Activated T-cell treated with anti-CD3 and anti-CD28 coated beads for 1 hour (primary cell): Measurements from ENCODE around the gene KRTAP29-1.
"Not testable (repeated sequence)": the region's sequence is repeated elsewhere in the genome, so short reads cannot be mapped to it uniquely, and the experiment has no call there.

Source experiments
- DNase-seq: peaks from one replicate; pipeline ENCODE4 v3.0.0-alpha.2; 2020; ENCODE audit warnings: low read depth

KRTAP29-1 gene

DNA sequence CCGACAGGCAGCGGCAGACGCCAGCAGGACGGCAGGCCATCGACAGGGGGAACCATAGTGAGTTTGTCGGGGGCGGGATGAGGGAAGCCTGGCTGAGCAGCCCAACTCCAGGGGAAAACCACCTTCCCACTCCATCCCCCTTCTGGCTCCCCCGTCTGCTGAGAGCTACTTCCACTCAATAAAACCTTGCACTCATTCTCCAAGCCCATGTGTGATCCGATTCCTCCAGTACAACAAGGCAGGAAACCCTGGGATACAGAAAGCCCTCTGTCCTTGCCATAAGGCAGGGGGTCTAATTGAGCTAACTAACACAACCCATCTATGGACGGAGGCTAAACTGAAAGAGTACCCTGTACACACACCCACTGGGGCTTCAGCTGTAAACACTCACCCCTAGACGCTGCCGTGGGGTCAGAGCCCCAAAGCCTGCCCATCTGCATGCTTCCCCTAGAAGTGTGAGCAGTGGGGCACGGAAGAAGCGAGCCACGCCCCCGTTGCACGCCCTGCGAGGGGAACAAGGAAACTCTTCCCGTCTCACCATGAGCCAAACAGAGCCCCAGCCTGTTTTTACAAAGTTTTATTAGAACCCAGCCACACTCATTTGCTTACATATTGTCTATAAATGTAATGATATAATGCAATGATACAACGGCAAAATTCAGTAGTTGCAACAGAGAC, 4.1 kb downstream of the KRTAP29-1 start:
- DNase-seq: no peak

DNA sequence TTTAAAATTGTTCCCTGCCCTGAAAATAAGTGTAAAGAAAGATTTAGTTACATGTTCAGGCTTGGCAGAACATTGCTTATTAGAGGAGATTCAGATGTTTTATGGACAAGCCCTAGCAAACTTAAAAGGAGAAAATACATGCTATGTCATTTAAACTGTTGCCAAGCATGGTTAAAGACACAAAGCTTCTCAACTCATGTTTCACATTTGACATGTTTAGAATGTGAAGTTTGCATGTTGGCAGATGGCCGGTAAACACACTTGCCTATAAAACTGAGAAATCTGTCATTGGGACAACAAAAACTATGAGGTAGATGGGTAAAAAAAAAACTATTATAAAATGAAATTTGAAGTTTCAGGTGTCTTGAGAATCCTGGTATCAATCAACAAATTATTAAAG, 5.8 kb downstream of the KRTAP29-1 start:
- no peak for DNase-seq

DNA sequence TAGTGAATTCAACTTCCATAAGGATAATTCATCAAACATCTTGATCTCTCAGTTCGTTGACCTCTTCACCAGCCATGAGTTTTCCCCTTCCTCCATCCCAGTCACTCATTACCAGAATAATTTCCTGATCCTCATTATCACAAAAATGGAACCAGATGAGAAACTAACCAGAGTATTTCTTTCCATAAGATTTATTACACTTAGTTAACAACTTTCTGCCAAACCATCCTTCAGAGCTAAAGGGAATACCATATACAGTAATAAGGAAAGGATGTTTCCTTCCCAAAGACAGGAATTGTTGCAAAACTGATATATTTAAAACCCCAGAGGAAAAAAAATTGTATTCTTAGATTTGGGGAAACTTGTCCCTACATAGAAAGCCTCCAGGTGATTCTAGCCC, 8.6 kb downstream of the KRTAP29-1 start:
- no peak for DNase-seq

DNA sequence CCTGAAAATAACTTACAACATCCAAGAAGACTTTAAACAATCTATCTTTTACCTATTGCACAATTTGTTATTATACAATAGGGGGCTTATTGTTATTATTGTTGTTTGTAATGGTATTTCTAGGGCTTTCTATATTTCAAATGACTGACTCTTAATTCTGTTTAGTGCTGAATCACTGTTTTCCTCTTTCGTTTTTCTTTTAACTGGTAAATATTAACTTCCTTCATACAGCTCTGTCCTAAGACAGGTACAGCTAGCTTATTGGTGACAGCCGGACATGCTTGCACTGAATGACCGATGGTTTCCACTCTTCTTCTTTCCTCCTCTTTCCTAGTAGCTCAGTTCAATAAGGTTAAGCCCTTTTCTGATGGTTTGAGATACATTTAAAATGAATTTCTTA, 15.6 kb downstream of the KRTAP29-1 start:
- DNase-seq: no peak

DNA sequence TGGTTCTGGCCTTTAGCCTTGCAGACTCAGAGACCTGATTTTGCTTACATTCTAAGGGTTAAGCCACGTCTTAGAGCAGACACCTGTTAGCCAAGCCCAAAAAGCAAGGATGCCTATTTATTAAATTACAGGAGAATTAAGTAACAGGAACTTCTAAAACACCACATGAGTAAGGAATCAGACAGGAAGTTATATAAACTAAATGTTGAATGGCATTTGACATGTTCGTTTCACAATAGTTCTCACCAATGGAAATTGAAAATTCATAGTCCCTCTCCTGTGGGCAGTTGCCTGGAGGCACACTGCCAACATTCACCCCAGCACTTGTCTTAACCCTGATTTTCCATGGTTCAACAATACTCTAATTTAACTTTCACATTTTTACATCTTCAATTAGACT, 18.1 kb downstream of the KRTAP29-1 start:
- no peak for DNase-seq

DNA sequence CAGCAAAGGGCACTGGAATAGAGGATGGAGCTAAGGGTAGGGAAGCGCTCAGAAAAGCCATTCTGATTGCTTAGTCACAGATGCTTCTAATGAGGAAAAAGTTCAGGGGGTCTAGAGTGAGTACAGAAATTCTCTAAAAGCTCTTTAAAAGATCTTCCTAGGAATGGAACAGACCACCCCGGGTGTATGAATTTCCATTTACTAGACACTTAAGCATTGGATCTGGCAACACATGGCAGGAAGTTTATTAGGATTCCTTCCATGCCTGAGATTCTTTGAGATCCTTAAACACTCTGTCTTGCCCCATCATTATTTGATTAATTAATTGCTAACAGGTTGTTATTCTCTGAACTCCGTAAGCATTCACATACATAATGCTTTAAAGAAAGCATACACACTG, 18.6 kb downstream of the KRTAP29-1 start:
- DNase-seq: no peak

DNA sequence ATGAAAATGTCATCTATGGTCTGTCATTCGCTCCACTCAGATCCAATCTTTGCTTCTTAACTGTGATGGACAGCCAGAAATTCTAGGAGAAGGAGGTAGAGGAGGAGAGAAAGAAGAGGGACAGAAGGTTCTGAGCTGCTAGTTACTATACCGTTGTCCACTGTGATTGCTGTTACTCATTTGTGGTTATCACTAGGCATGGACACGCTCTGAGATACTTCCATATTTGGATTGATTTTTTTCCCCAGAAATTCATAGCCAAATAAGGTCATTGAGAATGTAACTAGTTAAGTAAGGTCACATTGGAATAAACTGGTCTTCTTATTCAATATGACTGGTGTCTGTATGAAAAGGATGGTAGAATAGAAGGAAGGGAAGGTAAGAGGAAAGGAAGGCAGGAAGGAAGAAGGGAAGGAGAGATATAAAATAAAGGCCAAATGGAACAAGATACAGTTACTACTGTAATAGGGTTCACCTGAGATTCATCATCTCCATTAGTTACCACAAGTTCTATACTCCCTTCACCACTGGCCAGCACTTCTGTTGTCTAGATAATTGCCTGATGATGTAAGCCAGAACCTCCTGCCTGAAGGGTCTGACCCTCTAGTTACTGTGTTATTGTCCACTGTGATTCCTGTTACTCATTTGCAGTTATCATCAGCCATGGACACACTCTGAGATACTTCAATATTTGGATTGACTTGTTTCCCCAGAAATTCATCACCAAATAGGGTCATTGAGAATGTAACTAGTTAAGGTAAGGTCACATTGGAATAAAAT, 24.3 kb downstream of the KRTAP29-1 start:
- DNase-seq: no peak

DNA sequence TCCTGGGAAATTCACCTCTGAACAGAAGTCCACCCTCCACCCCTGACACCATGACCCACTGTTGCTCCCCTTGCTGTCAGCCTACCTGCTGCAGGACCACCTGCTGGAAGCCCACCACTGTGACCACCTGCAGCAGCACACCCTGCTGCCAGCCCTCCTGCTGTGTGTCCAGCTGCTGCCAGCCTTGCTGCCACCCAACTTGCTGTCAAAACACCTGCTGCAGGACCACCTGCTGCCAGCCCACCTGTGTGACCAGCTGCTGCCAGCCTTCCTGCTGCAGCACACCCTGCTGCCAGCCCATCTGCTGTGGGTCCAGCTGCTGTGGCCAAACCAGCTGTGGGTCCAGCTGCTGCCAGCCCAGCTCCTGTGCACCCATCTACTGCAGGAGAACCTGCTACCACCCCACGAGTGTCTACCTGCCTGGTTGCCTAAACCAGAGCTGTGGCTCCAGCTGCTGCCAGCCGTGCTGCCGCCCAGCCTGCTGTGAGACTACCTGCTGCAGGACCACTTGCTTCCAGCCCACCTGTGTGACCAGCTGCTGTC, 26.9 kb downstream of the KRTAP29-1 start, which contains the start of gene KRTAP9-7:
KRTAP9-7 (plus strand) TSS at position 51 of the 543 bp plus-strand sequence; CDS start at position 51, 0 bp downstream.
- DNase-seq: not testable (repeated sequence)

DNA sequence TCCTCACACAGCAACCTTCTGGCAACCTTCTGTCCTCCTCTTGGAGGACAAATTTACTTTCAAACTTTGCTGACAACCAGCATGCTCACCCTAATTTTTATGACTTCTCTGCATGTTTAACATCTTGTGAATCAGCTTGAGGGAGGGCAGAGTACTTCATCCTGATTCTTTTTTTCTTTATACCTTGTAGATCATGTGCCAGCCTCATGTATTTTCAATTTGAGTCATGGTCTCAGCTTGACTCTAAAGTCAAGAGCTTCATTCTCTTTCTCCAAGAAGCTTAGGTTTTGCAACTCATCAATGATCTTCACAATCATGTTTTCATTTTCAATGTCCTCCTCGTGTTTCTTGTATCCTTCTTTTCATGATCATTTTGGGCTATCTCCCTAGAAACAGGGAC, 30.8 kb downstream of the KRTAP29-1 start:
- DNase-seq: no peak

DNA sequence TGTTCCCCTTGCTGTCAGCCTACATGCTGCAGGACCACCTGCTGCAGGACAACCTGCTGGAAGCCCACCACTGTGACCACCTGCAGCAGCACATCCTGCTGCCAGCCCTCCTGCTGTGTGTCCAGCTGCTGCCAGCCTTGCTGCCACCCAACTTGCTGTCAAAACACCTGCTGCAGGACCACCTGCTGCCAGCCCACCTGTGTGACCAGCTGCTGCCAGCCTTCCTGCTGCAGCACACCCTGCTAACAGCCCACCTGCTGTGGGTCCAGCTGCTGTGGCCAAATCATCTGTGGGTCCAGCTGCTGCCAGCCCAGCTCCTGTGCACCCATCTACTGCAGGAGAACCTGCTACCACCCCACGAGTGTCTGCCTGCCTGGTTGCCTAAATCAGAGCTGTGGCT, 31.3 kb downstream of the KRTAP29-1 start:
- DNase-seq: not testable (repeated sequence)

DNA sequence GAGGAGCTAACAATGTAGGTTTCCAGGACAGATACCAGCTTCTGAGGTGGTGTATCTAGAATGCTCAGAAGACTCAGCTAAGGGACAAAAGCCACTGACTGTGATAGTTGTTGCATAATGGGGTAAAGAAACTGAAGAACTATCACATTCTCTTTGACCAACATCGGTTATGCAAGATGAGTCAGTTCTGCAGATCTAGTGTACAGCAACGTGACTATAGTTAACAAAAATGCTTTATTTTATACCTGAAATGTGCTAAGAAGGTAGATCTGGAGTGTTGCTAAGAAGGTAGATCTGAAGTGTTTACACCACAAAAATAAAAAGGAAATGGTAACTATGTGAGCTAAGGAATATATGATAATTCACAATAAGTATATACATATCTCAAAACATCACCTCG, 34.9 kb downstream of the KRTAP29-1 start:
- DNase-seq: no peak

DNA sequence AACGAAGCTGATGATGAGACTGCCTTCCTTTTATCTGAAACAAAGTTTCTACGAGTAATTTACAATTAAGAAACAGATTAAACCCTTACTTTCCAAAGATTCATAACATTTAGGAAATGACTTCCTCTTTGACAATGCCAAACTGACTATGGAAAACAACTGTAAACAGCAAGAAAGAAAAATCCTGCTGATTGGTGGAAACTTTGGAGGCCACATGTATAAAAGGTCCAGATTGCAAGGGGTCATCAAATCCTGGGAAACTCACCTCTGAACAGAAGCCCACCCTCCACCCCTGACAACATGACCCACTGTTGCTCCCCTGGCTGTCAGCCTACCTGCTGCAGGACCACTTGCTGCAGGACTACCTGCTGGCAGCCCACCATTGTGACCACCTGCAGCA, 37.6 kb downstream of the KRTAP29-1 start, which contains the start of gene KRTAP9-6:
KRTAP9-6 (plus strand) TSS at position 301 of the 400 bp plus-strand sequence; CDS start at position 301, 0 bp downstream.
- no peak for DNase-seq

DNA sequence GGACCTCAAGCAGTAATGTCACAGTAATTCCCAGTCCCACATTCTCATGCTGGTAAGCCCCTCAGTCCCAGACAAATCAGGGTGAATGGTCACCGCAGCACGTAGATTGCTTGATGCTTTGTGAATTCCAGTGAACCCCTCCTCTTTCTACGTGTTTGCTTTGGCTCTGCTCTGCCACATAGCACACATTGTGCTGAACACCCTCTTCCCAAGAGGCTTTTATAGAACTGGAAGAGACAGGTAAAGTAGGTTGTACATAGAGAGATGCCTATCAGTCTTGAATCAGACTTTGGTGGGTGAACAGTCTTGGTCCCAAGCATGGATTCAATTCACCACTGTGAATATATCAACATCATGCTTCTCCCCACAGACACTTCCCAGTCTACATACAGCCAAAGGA, 38.1 kb downstream of the KRTAP29-1 start:
- no peak for DNase-seq

DNA sequence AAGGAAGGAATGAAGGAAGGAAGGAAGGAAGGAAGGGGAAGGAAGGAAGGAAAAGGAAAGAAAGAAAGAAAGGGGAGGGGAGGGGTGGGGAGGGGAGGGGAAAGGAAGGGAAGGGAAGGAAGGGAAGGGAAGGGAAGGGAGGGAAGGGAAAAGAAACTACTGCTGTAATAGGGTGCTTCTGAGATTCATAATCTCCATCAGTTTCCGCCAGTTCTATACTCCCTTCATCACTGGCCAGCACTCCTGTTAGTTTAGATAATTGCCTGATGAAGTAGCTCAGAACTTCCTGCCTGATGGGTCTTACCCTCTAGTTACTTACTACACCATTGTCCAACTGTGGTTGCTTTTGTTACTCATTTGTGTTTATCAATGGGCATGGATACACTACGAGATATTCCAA, 39.4 kb downstream of the KRTAP29-1 start:
- no peak for DNase-seq

DNA sequence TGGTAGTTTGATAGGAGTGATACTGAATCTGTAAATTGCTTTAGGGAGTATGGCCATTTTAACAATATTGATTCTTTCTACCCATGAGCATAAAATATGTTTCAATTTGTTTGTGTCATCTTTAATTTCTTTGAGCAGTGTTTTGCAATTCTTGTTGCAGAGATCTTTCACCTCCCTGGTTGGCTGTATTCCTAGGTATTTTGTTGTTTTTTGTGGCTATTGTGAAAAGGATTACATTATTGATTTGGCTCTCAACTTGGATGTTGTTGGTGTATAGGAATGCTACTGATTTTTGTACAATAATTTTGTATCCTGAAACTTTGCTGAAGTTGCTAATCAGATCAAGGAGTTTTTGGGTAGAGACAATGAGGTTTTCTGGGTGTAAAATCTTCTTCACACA, 44.2 kb downstream of the KRTAP29-1 start:
- no peak for DNase-seq

DNA sequence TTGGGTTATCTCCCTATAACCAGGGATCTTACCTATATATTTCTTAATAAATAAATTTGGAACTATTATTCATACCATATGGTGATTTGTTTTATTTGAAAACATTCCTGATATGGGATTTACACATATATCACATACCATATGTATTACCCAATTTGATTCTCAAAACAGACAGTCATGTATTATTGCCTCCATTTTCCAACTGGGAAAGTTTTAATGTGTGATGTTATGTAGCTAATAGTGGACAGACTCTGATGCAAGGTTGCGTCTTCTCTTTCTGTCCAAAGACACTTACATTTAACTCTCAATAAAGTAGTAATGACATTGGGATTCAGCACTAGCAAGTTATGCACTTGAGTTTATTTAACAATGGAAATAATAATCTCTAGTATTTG, 46.4 kb downstream of the KRTAP29-1 start:
- no peak for DNase-seq

DNA sequence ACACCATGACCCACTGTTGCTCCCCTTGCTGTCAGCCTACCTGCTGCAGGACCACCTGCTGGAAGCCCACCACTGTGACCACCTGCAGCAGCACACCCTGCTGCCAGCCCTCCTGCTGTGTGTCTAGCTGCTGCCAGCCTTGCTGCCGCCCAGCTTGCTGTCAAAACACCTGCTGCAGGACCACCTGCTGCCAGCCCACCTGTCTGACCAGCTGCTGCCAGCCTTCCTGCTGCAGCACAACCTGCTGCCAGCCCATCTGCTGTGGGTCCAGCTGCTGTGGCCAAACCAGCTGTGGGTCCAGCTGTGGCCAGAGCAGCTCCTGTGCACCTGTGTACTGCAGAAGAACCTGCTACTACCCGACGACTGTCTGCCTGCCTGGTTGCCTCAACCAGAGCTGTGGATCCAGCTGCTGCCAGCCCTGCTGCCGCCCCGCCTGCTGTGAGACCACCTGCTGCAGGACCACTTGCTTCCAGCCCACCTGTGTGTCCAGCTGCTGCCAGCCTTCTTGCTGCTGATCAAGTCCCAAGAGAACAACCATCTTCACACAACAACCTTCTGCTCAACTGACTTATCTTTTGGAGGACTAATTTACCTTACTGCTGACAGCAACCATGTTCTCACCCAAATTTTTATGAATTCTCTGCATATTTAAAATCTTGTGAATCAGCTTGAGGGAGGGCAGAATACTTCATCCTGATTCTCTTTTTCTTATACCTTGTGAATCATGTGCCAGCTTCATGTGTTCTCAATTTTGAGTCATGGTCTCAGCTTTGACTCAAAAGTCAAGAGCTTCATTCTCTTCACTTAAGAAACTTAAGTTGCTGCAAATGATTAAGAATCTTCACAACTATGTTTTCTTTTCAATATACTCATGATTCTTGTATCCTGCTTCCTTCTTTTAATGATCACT, 47.0 kb downstream of the KRTAP29-1 start, which contains the start of gene KRTAP9-9:
KRTAP9-9 (plus strand) TSS at position 4 of the 910 bp plus-strand sequence.
- not testable (repeated sequence) for DNase-seq

DNA sequence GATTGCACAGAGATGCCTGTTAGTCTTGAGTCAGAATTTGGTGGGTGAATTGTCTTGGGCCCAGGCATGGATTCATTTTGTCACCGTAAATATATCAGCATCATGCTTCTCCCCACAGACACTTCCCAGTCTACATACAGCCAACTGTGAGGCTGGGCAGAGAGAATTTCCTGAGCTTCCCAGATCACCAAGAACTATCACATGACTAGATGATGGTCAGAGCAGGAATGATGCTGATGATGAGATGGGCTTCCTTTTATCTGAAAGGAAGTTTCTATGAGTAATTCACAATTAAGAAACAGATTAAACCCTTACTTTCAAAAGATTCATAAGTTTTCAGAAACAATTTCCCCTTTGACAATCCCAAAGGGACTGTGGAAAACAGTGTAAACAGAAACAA, 47.8 kb downstream of the KRTAP29-1 start:
- DNase-seq: no peak
